NCI-H2196 (cell line): Measurements from ENCODE around the gene SKI.

Experiments used
- DNase-seq: peaks from one replicate; lab custom pipeline; 2025; ENCODE audit not compliant: unreplicated experiment; lab: John Stamatoyannopoulos, UW

SKI gene

DNA sequence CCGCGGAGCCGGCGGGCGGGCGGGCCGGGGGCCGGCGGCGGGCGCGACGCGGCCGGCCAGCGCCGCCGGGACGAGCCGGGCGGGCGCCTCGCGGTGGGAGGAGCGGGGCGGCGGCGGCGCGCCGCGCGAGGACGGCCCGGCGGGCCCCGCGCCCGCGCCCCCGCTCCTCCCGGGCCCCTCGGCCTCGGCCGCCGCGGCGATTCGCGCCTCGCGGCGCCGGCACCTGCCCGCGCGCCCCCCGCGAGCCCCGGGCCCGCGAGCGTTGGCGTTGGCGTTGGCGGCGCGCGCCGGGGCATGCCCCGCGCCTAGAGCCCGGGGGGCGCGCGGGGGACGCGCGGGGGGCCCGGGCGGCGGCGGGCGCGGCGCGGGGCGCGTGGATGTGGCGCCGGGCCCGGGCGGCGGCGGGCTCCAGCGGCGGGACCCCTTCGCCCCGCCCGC is at the start of gene SKI:
TSS of gene SKI (plus strand) at position 163 of the 438 bp plus-strand sequence. CDS start 448 bp downstream, outside the sequence.
- DNase-seq: no peak

DNA sequence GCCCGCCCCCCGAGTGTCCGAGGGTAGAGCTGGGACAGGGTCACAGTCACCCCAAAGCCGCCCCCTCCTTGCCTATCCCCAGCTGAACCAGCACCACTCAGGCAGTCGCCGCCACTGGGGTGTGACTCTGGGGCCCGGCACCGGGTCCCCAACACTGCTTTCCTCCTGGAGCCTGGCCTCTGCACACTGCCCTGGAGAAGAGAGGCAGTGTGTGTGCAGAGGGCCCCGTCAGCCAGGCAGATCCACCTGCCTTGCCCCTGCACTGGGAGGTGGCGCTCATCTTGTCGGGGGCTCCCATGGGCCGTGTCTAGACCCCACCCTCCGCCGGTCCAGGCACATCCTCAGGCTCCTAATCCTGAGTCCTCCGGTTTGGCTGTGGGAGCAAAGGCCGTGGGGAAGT is 49.2 kb upstream of the SKI start:
- DNase-seq: no peak

DNA sequence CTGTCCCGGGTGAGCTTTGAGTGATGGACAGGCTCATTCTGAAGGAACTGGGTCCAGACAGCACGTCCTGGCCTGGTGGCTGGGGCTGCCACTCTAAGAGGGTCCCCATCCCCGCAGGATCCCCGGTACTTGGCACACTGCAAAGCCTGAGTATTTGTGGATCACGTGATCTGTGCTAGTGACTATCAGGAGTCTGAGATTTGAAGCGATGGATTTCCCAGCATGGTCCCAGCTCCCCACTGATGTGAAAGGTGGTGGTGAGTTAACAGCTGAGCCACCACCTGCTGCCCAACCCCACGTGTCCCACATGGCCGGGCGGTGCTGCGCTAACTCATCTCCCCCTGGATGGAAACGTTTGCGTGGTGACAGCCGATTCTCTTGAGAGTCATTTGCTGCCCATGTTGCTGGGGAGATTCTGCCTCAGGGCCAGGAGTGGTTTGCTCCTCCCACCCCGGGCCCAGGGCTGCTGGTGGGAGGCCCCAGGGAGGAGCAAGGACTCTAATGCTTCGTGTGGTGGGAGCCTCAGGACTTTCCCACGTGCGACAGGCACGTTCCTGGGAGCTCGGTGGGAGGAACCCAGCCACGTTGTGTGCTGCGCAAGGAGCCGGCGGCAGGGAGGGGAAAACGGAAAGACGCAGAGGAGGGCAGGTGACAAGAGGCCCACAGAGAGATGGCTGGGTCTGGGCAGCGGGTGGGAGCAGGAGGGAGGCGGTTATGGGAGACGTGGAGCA is 48.7 kb upstream of the SKI start:
- DNase-seq: no peak

DNA sequence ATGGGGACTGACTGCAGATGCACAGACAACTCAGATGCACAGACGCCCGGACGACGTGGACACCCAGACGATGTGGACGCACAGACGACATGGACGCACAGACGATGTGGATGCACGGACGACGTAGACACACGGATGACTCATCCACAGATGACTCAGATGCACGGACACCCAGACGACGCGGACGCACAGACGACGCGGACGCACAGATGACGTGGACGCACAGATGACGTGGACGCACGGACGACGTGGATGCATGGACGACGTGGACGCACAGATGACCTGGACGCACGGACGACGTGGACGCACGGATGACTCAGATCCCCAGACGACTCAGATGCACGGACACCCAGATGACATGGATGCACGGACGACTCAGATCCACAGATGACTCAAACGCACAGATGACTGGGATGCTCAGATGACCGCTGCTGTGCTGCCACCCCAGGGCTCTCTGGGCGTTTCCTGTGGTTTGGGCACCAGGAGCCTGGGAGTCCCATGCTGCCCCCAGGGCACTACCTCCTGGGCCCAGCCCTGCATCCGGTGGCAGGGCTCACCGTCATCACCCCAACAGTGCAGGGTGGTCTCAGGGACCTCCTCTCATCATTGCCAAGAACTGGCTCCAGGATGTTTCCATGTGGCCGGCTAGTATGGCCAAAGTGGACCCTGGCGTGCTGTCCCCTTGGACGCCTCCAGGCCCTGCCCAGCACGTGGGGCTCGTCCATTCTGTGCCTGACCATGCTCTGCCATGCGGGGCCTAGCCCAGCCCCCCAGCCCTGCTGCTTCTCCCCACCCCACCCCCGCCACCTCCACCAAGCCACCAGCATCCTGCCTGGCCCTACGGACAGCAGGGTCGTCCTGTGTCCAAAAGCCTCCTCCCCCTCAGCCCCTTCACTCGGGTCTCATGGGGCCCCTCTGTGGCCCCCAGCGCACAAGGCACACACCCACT is 47.5 kb upstream of the SKI start:
- DNase-seq: no peak

DNA sequence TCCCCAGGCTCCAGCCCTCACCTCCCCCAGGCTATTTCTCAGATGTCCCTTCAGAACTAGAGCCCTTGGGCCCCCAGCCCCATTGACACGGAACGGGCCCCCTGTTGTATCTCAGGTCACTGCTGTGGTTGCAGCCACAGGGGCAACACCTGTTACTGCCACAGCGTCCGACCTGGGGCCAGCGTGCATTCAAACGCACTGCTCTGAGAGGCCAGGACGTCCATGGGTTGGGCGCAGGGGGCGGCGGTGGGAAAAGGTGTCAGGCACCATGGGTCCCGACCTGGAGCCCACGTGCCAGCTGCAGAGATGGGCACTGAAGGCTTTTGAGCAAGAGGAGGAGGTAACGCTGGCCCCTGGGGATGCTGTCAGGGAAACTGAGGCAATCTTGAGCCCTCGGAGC is 46.8 kb upstream of the SKI start:
- no peak for DNase-seq

DNA sequence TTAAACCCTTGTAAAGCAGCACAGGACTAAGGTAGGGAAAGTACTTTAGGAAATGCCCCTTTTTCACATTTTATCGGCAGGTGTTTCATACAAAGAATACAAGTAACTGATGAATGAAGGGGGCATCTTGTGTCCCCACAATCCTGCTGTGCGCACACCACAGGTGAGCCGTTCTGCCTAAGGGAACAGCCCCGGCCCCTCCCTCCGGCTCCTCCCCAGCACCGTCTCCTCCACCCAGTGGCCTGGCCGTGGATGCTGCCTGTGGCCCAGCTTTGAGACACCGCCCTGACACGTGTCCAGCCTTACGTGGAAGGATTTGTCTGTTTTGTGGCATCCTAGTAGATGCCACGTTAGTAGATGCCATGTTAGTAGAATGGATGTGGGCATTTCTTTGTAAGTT is 46.4 kb upstream of the SKI start:
- no peak for DNase-seq

DNA sequence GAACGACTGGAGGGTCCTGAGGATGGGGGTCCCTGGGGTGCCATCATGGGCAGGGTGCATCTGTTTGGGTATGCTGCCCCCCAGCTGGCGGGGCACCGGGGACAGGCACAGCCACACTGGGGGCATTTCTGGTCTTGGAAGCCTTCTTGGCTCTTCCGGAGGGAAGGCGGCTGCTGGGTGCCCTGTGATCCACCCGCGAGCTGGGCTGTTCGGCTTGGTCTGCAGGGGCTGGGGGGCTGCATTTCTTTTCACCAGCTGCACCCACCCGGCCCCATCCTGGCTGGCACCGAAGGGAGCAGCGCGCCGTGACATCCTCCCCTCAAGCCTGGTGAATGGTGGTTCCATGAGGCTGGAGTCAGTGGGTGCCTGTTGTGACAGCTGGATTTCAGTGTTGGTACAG is 45.7 kb upstream of the SKI start:
- DNase-seq: no peak

DNA sequence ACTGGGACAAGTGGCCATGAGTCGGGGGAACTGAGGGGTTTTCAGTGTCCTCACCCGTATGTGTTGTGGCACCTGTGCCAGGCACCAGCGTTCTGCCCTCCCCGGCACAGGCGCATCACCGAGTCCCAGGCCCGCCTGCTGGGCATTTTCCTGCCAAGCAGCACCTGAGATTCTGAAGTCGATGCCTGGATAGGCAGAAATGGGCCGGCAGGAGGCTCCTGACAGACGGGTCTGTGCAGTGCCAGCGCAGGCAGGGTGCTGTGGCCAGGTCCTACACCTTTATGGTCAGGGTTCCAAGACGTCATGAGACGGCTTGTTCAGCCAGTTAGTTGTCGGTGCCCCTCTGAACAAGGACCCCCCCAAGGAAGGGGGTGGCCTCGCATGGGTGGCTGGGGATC is 44.2 kb upstream of the SKI start:
- no peak for DNase-seq

DNA sequence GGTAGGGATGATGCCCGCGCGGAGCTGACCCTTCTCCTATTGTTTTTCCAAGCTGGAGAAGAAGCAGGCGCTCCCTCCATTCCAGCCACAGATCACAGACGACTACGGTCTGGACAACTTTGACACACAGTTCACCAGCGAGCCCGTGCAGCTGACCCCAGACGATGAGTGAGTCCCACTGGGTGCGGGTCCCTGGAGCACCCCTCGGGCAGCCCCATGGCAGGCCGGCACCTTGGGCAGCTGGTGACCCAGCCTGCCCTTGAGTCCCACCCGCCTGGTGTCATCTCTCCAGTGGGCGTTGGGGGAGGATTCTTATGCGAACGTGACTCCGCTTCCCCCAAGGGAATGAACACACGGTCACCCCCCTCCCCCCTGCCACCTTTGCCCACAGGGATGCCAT is 43.6 kb upstream of the SKI start:
- DNase-seq: no peak

DNA sequence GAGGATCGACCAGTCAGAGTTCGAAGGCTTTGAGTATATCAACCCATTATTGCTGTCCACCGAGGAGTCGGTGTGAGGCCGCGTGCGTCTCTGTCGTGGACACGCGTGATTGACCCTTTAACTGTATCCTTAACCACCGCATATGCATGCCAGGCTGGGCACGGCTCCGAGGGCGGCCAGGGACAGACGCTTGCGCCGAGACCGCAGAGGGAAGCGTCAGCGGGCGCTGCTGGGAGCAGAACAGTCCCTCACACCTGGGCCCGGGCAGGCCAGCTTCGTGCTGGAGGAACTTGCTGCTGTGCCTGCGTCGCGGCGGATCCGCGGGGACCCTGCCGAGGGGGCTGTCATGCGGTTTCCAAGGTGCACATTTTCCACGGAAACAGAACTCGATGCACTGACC is 43.2 kb upstream of the SKI start:
- DNase-seq: no peak

DNA sequence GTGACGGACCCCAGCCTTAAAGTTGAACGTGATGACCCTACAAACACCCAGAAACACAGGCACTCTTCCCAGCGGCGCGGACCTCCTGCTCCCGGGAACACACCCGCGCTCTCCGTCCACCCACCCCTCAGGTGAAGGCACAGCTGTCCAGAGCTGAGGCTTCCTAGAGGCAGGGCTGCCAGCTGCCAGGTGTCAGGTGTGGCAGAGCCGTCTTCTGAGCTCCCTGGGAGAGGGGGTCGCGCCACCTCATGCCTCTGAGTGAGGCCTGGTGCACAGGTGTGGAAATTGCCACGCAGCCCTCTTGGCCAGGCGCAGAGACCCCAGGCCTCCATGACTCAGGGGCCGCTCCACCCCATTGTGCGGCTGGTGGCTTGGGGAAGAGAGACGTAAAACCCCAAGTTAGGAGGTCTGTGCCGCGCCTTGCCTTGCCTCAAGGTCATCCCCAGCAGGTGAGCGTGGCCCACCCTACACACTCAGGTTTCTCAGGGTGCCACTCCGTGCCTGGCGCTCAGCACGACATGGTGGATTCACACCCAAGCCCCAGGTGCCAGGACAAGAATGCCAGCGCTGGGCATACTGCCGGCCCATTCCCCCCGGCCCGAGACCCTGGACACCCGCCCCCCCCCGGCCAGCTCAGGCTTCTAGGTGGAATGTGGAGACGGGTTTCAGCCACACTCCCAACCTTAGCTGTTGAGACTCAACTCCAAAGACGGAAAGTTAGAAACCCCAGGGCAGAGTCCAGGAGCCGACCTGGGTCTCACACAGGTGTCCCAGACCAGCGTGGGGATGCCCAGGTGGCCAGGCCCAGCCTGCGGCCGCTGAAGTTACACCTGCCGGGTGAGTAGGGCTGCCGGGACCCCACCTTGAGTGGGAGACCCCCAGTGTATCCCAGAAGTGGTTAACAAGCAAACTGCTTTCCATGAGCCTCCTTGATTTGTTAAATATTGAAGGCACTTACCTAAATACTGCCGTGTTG is 42.0 kb upstream of the SKI start:
- DNase-seq: no peak

DNA sequence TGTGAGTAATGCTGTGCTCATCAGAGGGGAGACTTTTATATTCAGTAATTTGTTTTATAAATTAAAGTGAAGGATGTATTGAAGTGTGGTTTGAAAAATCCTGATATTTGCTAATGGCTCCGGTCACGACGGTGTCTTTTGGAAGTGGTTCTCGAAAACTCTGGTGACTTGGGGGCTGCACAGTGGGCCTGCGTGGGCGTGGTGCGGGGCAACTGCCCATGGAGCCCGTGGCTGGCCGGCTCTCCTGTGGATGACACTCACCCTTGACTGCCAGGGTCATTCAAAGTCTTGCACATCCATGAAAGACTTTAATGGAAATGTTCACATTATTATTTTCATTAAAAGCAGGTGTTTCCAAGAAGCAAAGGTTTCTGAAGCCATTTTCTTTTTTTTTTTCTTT is 41.2 kb upstream of the SKI start:
- DNase-seq: no peak

DNA sequence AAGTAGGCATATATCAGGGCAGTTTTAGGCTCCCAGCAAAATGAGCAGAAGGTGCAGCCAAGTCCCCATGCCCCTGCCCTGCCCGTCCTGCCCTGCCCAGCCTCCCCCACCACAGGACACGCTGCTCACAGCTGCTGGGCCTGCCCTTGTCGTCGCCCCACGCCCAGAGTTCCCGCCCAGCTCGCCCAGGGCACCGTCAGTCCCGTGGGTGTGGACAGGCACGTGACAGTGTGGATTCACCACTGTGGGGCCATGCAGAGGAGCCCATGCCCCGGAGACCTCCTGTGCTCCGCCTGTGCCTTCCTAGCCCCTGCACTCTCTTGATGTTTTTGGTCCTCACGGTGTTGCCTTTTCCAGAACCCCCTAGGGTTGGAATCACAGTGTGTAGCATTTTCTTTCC is 40.5 kb upstream of the SKI start:
- no peak for DNase-seq

DNA sequence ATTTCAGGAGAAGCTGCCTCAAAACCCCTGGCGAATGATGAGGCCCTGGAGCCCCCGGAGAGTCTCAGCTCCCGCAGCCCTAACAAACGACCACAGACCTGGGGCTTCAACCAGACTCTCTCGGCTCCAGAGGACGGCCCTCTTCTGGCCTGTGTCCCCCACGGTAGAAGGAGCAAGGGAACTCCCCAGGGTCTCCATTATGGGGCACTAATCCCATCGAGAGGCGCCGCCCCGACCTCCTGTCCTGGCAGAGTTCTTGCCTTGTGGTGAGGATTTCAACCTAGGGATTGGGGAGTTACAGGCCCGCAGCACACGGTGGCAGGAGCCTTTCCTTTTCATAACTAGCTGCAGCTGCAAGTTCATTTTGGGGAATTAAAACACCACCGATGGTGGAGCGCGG is 39.8 kb upstream of the SKI start:
- DNase-seq: no peak

DNA sequence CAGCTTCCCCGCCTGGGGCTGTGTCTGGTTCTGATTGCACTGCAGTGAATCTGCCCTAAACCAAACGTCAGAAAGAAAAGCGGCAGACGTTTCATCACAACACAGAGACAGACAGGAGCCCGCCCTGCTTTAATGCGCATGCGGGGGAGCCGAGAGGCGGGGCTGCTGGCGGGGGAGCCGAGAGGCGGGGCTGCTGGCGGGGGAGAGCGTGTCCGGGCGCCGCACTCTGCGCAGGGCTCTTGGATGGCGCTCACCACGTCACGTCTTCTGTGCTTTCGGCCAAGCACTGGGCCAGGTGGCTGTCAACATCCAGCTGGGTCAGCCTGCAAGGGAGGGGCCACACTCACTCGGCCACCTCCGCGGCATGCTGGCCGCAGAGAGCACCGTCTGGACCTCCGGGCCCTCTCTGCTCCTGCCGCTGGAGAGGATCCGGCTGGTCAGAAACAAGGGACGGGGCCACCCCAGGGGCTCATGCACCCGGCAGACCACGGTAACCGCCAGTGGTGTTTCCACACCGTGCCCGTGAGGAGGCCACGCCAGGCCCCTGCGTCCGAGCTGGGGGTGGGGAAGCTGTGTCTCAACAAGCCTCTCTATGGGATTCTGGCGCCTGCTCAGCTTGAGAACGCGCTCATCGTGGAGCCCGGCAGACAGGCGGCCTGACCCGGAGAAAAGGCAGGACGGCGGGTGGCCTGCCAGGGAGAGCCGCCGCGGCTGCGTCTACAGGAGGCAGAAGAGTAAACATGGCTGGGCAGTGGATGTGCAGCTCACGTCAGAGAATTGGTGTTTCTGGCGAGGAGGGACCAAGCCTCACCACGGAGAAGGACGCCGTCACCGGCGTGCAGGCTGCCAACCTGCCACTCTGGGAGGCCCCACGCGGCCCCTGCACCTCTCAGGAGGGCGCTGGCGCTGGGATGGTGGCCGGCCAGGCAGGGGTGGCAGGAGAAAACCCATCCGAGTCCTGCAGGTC is 38.4 kb upstream of the SKI start:
- peak; percentile 95 for DNase-seq

DNA sequence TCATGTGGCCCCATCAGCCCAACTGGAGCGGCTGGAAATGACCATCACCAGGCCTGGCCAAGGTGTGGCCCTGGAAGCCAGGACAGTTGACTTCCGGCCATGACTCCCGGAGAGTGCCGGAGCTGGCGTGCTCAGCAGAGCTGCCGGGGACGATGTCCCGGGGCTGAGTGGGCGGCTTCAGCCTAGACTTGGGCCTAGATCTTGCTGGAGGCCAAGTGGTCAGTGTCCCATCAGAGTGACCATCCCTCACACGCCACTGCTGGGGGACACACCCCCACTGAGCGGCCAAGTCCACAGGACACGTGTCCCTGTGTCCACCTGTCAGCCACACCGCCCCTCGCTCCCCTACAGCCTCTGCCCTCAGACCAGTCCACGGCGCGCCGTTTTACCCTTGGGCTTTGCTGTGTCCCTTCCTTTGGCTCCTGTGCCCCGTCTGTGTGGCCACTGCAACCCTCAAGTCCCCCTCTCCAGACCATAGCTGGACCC is 37.6 kb upstream of the SKI start:
- DNase-seq: no peak

DNA sequence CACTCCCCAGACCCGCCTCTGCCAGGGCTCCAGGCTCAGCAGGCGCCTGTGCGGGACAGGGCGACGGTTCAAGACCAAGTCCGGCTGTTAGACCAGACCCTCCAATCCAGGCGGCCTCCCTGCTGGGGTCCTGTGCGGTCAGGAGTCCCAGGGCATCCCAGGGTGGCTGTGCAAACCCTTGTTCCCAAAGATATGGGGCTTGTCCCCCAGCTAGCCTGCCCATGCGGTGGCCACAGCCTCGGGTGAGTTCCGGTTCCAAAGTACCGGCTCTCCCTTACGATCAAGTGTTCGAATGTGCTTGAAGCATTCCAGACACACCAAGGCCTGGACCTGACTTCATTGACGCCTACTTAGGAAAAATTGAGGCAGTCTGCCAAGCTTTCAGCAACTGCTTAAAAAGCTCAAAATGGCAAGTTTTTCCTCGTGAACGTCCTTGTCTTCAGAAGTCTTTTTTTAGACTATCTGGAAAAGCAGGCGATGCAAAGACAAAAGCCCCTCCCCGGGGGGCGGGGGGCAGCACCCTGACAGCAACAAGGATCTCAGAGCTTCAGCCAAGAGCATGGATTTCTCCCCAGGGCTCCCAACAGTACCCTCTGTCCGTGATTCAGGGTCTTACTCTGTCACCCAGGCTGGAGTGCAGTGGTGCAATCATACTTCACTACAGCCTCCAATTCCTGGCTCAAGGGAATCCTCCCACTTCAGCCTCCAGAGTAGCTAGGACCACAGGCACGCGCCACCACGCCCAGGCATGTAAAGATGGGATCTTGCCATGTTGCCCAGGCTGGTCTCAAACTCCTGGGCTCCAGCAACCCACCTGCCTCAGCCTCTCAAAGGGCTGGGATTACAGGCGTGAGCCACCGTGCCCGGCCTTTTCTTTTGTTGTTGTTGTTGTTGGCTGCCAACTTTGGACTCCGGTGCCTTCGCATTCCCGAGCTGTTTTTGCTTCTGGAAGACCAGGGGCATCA is 35.8 kb upstream of the SKI start:
- no peak for DNase-seq

DNA sequence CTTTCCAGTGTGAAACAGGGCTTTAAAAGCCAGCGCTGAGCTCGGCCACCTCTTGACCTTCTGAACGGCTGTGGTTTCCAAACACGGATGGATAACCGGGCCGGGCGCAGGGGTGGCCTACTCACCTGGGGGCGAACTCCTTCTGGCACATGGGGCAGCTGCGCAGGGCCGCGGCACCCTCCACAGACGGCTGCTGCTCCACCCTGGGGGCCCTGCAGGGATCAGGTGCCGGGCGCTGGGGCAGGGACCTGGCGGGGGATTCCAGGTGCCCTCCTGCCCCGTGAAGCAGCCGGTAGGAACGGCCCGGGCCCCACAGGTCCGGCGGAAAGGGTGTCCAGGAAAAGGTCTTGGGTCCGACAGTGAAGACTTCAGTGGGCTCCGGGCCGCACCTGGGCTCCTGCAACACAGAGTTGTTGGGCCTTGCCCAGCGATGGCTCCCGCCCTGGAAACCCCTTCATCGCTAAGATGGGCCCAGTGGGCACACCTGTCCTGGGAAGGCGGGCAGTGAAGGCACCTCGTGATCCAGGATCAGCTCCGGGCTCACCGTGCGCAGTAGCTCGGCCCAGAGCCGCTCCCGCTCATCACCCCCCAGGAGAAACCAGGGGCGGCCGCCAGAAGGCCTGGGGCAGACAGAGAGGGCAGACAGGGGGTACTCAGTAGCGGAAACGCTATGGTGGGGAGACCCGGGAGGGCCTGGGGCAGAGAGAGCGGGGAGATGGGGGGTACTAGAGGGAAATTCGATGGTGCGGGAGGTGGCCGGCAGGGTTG is 34.4 kb upstream of the SKI start:
- DNase-seq: no peak
